ENCODE results near the gene WWC2. TPM values are rescaled to one million over a fixed set of nuclear protein-coding genes. Genes with fewer than 3 reads are reported as not detected.
"Not testable (repeated sequence)": the region's sequence is repeated elsewhere in the genome, so short reads cannot be mapped to it uniquely, and the experiment has no call there.

Gene WWC2
- total RNA-seq, 4 donors from 2014 or later = 33.7 to 48.3 (median 42.9) TPM

GRCh38 chr4:183186813-183187212, 87.8 kb downstream of the WWC2 start:
- DNase-seq (ENCODE audit: low spot score) (no peak), ATAC-seq (ENCODE audit: low FRiP score) (no peak)
- no peak for TF ChIP-seq CTCF (IDR thresholded peaks at IDR 0.05)

- DNase-seq (ENCODE audit: low spot score) (no peak), ATAC-seq (ENCODE audit: low FRiP score) (no peak)
- TF ChIP-seq CTCF (IDR thresholded peaks at IDR 0.05) = no peak
These were observed 92.0 kb downstream of the WWC2 start for GRCh38 chr4:183190900-183191527.

- no peak for ATAC-seq (ENCODE audit: low FRiP score)
- TF ChIP-seq CTCF (IDR thresholded peaks at IDR 0.05) = no peak
- no peak for DNase-seq (ENCODE audit: low spot score)
These were observed 92.6 kb downstream of the WWC2 start for GRCh38 chr4:183191630-183192029.

- no peak for TF ChIP-seq CTCF (IDR thresholded peaks at IDR 0.05)
- ATAC-seq (ENCODE audit: low FRiP score) = no peak
- DNase-seq (ENCODE audit: low spot score) = no peak
These were observed 93.5 kb downstream of the WWC2 start for GRCh38 chr4:183192571-183192970.

- ATAC-seq (ENCODE audit: low FRiP score); DNase-seq (ENCODE audit: low spot score): not testable (repeated sequence)
These were observed 94.8 kb downstream of the WWC2 start for GRCh38 chr4:183193730-183194338.

GRCh38 chr4:183195534-183195933, 96.5 kb downstream of the WWC2 start:
- no peak for ATAC-seq (ENCODE audit: low FRiP score)
- no peak for TF ChIP-seq CTCF (IDR thresholded peaks at IDR 0.05)
- DNase-seq (ENCODE audit: low spot score) = no peak

- TF ChIP-seq CTCF (IDR thresholded peaks at IDR 0.05) = no peak
- ATAC-seq (ENCODE audit: low FRiP score) (no peak), DNase-seq (ENCODE audit: low spot score) (no peak)
These were observed 98.1 kb downstream of the WWC2 start for GRCh38 chr4:183197140-183197539.
